ENCODE data around the gene NUP205. TPM values are rescaled to one million over a fixed set of nuclear protein-coding genes. Genes with fewer than 3 reads are reported as not detected.

NUP205 gene
- total RNA-seq, 1 experiment from 2014 or later: 148 TPM

GRCh38 chr7:135658564-135658963 is 100.8 kb downstream of the NUP205 start:
- BruUV-seq (replicated peaks): no TSS peak

GRCh38 chr7:135659159-135659846 is 101.6 kb downstream of the NUP205 start:
- H3K4me3 ChIP-seq (ENCODE audit: low read depth, low read length, poor library complexity, severe bottlenecking): no peak overlapping the region
- ChIA-PET POLR2A (ENCODE audit: low non-redundant PET) (no interaction called here), CTCF (no interaction called here)
- TF ChIP-seq EZH2 (IDR thresholded peaks at IDR 0.05; ENCODE audit: borderline replicate concordance, low read depth, low read length, poor library complexity, severe bottlenecking) (no peak), CTCF (conservative IDR thresholded peaks at IDR 0.05; ENCODE audit: low read depth, low read length) (no peak)
- no peaks in the 10 kb centered on the region for H3K27me3 ChIP-seq (replicated peaks; ENCODE audit: insufficient read depth, low read depth, low read length, poor library complexity)
- H3K36me3 ChIP-seq (ENCODE audit: insufficient read depth, low read length, poor library complexity, severe bottlenecking): no peaks in the 10 kb centered on the region
- intact Hi-C loops (cut with micrococcal nuclease; ENCODE audit: unreplicated experiment): no loop called here
- peaks cover 10% of the 10 kb centered on the region for H3K4me1 ChIP-seq (ENCODE audit: insufficient read depth, low read length, poor library complexity, severe bottlenecking)
- BruUV-seq (replicated peaks): no TSS peak
- no peak overlapping the region for H3K27ac ChIP-seq (ENCODE audit: low read depth, low read length, poor library complexity, severe bottlenecking)
- no peak for DNase-seq (ENCODE audit: low spot score)
- no peaks in the 10 kb centered on the region for H3K9me3 ChIP-seq (ENCODE audit: low read depth, low read length, poor library complexity, severe bottlenecking)

More at GRCh38 chr7:135658564-135658963, 100.8 kb downstream of the NUP205 start:
- no peak for DNase-seq (ENCODE audit: low spot score)
- Histone ChIP-seq H3K4me1 (ENCODE audit: insufficient read depth, low read length, poor library complexity, severe bottlenecking) (peaks cover 3% of the 10 kb centered on the region), H3K4me3 (ENCODE audit: low read depth, low read length, poor library complexity, severe bottlenecking) (no peak overlapping the region), H3K36me3 (ENCODE audit: insufficient read depth, low read length, poor library complexity, severe bottlenecking) (no peaks in the 10 kb centered on the region), H3K9me3 (ENCODE audit: low read depth, low read length, poor library complexity, severe bottlenecking) (no peaks in the 10 kb centered on the region), H3K27me3 (replicated peaks; ENCODE audit: insufficient read depth, low read depth, low read length, poor library complexity) (no peaks in the 10 kb centered on the region), H3K27ac (ENCODE audit: low read depth, low read length, poor library complexity, severe bottlenecking) (no peak overlapping the region)
- TF ChIP-seq EZH2 (IDR thresholded peaks at IDR 0.05; ENCODE audit: borderline replicate concordance, low read depth, low read length, poor library complexity, severe bottlenecking) (no peak), CTCF (conservative IDR thresholded peaks at IDR 0.05; ENCODE audit: low read depth, low read length) (no peak)
- ChIA-PET POLR2A (ENCODE audit: low non-redundant PET) (no interaction called here), CTCF (no interaction called here)
- intact Hi-C loops (cut with micrococcal nuclease; ENCODE audit: unreplicated experiment): no loop called here

- no peaks in the 10 kb centered on the region for H3K27me3 ChIP-seq (replicated peaks; ENCODE audit: insufficient read depth, low read depth, low read length, poor library complexity)
- peaks cover 13% of the 10 kb centered on the region for H3K4me1 ChIP-seq (ENCODE audit: insufficient read depth, low read length, poor library complexity, severe bottlenecking)
- intact Hi-C loops (cut with micrococcal nuclease; ENCODE audit: unreplicated experiment): loop anchor here (5.0 kb wide), 1 partner anchor 149 kb away; the partner anchor contains the start of gene CNOT4
- TF ChIP-seq CTCF (conservative IDR thresholded peaks at IDR 0.05; ENCODE audit: low read depth, low read length): no peak
- TF ChIP-seq EZH2 (IDR thresholded peaks at IDR 0.05; ENCODE audit: borderline replicate concordance, low read depth, low read length, poor library complexity, severe bottlenecking): no peak
- H3K4me3 ChIP-seq (ENCODE audit: low read depth, low read length, poor library complexity, severe bottlenecking): peak overlapping the region; percentile 84
- BruUV-seq (replicated peaks): TSS peak; percentile 90
- POLR2A ChIA-PET (ENCODE audit: low non-redundant PET): no interaction called here
- no peaks in the 10 kb centered on the region for H3K36me3 ChIP-seq (ENCODE audit: insufficient read depth, low read length, poor library complexity, severe bottlenecking)
- CTCF ChIA-PET: interaction anchor here (0.5 to 1.9 kb wide), 2 partner anchors 16 to 1214 kb away, joined by 3 to 6 read pairs; no protein-coding TSS in a partner anchor
- no peaks in the 10 kb centered on the region for H3K9me3 ChIP-seq (ENCODE audit: low read depth, low read length, poor library complexity, severe bottlenecking)
- no peak for DNase-seq (ENCODE audit: low spot score)
- peak overlapping the region; percentile 45 for H3K27ac ChIP-seq (ENCODE audit: low read depth, low read length, poor library complexity, severe bottlenecking)
Observed at GRCh38 chr7:135661311-135662122, 103.8 kb downstream of the NUP205 start.
